RKO (cell line): ENCODE data around the gene COL4A4.

Experiments used
- DNase-seq: peaks from one replicate; pipeline ENCODE4 v3.0.0-alpha.2; 2016; ENCODE audit warnings: low spot score

COL4A4 gene

DNA sequence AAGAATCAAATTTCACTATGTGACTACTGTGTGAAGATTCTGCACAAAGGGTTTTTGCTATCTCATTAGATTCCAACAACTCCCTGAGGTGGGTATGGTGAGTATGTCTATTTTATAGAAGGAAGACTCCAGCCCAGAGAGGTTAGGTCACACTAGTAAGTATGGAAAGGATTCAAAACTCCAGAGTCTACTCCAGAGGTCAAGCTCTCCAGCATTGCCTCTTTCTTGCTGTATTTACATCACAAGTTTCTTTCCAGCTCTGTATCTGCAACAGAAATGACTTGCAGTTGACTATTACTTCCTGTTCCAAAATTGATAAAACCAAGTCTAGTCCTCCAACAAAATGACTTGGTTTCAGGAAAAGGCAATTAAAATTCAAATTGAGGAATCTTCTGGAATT, 2.1 kb downstream of the COL4A4 start:
- DNase-seq: no peak

DNA sequence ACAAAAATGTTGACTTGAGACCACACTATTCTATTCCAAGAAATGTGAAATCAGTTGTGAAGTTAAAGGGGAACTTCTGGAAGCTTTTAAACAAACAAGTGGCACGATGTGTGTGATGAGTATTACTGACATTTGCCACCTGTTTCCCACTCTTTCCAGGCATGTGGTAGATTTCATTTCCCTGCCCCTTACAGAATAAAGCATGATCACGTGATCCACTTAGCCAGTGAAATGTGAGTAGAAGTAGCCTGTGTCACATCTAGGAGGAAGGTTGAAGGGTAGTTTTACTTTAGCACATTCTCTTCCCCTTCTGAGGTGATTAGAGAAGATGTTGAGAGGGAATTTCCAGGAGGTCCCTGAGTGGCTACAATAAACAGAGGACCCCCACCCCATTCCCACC, 3.8 kb downstream of the COL4A4 start:
- DNase-seq: no peak

DNA sequence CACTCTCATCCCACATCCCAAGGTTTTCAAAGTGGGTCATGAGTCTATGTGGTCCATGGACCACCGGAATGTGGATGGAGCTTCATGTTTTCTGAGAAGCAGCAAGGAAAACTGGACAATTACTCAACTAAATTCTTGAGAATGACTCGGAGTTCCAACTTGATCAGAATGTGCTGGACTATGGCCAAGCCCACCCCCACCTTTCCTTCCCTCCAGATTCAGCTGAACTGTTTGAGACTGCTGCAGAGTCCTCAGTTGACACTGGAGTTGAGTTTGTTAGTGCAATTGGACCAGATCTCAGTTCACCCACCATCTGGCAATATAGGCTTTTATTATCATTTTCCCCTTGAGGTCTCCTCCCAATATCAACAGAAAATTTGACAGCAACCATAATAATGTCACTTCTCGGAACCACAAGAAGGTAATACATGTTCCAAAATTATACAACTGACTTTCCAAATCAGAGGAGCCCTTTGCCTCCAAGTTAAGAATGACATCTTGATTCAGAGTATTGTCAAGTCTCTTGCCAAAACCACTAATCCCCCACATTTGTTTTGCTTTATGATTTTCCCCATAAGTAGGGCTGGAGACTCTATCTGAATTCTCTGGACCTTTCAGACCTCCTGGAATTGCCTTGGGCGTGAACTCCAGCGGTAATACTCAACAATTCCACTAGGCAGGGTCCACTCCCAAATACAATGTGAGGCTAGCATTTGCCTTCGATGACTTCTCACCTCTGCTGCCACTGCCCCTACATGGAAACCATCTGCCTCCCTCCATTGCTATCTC, 8.8 kb downstream of the COL4A4 start:
- DNase-seq: no peak

DNA sequence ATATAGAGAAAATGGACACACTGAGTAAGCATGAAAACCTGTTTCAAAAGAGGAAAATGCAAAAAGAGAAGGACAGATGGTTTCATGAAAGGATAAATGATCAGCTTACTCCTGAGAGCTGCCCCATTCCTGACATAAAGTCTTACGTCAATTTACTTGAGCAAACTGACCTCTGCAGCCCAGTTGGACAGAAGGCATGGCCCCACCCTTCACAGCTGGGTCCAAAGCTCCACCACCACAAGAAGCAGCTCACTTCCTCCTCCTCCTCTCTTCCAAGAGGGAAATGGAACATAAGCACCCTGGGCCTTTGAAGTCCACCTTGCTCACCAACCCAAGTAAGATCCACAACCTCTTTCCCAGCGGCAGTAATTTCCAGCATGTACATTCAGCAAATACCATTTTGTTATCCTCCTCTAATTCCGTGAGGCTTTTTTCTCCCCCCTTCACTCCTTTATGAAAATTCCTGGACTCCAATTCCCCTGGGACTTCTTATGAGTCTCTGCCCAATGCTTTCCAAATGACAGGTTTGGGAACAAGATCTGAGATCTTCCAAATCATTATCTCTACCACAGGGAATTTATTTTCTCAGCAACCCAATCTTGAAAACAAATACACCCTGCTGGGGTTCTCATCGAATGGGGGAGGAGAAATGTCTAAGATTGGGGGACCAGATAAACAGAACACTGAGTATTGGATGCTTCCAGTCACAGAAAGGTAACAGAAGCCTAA, 10.1 kb downstream of the COL4A4 start:
- DNase-seq: no peak

DNA sequence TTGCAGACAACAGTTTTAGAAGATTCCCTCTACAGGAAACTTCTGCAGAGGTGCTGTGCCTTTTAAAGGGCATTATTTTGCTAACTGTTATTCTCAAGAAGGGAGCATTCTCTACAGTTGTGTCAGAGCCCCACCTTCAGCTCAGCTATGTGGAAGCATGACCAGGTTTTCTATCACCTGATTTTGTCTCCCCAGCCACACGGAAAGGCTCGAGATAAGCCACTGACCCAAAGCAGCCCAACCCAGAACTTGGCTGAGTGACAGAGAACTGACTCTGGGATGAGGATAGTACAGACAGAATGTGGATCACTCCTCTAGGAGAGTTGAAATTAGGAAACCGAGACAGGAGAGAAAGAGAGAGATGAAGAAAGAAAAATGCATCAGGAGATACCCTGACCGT, 10.7 kb downstream of the COL4A4 start:
- DNase-seq: no peak

DNA sequence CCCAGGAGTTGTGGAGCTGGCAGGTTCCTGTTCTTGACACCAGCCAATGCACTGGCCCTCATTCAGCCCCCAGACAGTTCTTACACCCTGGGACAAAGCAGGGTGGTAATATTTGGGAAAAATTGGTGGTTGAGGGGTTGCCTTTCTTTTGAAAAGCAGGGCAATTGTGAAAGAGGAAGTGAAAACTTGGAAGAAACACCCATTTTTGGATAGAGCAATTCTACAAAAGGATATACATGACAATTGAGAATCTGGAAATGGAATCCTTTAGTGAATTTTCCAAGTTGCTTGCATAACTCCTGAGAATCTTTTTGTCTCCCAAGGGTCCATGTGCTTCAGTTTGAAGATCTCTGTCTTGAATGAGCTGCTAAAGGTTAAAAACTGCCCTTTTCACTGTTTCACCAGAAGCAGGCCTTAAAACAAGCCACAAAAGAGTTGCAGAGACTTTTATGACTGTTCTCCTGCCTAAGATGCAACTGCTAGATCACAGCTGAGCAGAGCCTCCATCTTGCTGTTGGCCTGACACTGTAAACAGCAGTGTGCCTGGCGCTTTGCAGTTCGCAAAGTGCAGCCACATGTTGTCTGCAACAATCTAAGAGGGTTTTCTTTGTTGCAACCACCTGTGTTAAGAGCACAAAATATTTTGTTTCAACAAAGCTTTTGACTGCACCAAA, 11.8 kb downstream of the COL4A4 start:
- DNase-seq: no peak

DNA sequence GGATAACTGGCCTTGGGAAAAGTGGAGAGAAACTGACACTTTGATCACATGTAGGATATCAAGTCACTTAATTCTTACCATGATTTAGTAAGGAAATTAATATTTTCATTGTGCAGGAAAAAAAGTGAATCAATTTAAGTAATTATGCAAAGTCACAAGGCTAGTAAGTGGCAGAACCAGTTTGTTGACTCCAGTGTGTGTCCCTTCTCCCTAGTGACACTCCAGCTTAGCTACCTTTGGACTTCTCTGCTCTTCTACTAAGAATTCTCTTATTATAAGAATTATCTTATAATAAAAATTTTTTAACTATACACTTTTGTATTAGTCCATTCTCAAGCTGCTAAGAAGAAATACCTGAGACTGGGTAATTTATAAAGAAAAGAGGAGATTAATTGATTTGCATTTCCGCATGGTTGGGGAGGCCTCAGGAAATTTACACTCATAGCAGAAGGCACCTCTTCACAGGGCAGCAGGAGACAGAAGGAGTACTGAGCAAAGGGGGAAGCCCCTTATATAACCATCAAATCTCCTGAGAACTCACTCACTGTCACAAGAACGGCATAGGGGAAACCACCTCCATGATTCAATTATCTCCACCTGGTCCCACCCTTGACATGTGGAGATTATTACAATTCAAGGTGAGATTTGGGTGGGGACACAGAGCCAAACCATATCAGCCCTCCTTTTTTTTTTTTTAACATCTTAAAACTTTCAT, 13.6 kb downstream of the COL4A4 start:
- DNase-seq: no peak

DNA sequence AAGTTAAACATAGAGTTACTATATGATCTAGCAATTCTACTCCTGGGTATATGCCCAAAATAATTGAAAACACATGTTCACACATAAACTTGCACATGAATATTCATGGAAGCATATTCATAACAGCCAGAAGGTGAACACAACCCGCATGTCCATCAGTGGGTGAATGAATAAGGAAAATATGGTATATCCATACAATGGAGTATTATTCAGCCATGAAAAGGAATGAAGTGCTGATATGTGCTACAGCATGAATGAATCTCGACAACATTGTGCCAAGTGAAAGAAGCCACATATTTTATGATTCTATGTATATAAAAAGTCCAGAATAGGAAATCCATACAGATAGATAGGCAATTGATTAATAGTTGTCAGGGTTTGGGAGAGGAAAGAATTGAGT, 15.9 kb downstream of the COL4A4 start:
- DNase-seq: no peak

DNA sequence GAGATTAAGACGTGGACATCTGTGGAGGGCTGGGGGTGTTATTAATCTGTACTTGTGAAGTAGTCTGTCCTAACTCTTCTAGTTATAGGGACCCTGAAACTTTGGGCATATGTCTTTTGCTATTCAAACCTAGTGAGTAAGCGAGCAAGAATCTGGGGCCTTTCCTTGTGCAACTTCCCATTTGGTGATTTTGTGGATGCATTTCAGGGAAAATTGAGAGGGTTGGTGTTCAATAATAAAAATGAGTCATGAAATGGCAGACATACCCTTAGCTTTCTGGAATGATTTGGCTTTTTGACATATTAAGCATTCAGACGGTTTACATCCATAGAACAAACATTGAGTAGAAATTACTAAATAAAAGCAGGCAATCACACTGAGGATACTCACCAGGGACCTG, 17.0 kb downstream of the COL4A4 start:
- DNase-seq: no peak

DNA sequence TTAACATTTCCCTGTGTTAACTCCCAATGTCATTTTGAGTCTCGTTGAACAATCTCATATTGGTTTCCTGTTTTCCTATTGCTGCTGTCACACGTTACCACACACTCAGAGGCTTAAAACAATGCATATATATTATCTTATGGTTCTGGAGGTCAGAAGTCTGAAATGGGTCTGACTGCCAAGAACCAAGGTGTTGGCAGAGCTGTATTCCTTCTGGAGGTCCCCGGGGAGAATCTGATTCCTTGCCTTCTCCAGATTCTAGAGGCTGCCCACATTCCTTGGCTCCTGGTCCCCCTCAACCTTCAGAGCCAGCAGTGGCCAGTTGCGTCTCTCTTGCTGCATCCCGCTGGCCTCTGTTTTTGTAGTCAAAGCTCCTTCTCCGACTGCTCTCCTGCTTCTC, 17.5 kb downstream of the COL4A4 start:
- no peak for DNase-seq

DNA sequence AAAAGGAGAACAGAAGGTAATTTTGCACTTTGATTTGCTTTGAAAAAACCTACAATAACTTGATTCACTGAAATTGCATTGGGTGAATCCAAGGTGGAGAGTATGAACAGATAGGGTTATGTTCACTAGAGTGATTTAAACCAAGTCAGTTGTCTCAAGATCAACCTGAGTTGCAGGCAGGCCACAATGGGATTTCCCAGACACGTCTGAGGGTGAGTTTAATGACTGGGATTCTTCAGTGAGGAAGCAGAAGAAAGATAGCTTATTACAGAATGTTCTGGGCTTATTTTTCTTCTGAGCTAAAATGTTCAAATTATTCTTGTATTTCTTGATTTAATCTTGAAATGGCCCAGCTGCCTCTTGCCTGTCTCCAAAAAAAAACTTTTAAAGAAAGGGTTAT, 20.1 kb downstream of the COL4A4 start:
- no peak for DNase-seq

DNA sequence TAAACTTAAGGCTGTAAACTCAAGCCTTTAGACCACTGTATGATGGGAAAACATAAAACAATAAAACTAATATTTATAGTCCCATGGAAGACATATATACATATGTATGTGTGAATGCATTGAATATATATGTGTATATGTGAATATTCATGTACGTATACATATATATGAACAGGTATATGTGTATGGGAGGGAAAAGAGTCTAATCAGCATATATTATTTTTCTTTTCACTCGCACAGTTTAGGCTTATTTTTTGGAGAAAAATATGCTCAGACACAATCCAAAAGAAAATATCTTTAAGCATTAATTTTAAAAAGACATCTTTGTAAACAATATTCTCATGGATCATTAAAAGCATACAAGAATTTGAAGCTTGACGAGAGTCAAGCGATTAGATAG, 22.7 kb downstream of the COL4A4 start:
- no peak for DNase-seq

DNA sequence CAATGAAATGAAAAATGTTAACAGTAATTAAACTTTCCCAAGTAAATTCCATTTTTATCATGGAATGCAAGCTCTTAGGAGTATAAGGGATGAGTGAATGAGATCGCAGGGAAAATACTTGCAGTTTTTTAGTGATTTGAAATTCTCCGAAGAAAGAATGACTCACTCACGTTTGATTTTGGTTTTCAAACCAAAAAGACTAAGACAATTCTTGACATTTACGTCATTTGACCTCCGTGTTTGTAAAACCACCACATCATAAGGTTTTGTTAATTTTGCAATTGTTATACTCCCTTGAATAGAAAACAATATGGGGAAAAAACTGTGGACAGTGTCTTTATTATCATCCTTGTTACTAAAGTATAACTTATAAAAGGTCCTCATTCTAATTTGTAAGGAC, 29.4 kb downstream of the COL4A4 start:
- no peak for DNase-seq

DNA sequence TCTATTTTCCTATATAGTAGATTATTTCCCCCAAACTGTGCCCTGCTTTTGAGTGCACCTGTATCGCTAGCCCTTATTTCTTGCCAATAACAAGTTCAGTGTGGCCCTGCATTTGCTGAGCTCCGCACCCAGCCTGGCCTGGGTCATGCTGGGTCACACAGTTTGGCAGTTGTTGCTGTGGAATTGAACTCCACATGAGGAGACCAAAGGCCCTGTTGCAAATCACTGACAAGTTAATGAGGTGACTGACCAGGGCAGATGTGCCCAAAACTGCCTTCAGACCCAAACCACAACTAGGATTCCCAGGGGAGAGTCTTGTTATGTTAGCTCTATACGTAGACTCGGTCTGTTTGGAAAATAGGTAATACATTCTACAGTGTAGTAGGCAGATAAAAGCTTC, 31.0 kb downstream of the COL4A4 start:
- DNase-seq: no peak

DNA sequence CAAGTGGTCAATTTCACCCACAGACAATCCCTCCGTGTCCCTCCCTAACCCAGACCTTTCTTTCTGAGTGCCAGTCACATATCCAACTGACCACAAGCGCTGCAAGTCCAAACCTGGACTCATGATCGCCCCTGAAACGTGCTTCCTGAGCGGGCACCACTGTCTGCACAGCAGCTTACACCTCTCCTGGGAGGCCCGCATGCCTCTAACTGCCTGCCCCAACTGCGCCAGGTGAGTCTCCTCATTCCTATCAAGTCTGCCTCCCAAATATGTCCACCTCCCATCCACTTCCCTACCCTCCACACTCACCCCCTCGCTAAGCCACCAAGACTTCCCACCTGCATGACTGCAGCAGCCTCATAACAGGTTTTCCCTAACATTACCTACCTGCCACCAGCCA, 33.4 kb downstream of the COL4A4 start:
- no peak for DNase-seq

DNA sequence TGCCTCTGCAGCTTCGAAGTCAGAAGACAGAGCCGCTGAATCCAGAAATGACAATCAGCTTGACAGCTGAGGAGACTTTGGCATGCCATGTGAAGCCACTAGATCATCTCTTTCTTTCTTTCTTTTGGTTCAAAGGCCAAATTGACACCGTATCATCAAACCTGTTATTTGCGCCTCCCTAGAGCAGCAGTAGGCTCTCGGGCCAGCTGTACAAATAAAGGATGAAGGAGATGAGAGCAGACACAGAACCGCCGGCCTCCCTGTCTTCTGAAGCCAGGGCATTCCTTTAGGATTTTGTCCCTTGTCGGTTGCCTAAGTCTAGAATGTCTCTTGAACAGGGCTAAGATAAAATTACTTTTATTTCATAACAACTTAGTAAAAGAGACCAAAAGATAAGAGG, 36.8 kb downstream of the COL4A4 start:
- DNase-seq: no peak

DNA sequence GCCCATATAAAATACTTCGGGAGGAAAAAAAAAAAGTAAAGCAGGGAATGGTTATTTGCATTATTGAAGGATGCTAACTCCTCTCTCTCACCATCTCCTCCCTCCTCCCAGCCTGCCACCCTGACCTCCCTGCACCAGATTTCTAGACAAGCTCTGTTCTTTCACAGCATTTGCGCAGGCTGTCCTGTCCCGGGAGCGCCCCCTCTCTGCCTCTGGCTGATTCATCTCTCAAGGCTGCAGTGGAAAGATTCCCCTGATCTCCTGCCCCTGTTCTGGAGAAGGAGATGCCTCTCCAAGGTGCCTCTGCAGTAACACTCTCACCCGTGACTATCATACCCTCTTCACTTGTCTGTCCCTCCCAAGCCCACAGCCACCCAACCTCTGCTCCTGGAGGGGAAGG, 38.5 kb downstream of the COL4A4 start:
- no peak for DNase-seq

DNA sequence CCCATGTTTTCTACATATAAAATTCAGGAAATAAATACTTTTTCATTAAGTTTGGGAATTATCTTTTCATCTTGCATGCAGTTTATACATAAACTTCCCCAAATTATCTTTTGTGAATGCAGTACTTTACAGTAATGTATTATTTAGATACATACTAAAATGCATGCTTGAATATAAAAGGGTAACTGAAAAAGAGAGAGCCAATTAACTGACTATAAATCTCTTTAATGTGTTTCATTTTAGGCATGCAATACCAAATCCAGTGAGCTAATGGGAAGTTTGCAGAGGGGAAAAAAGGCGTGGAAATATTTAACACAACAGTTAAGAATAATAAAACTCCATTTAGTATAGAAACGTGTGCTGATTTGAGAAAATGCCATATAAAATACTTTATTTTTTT, 39.2 kb downstream of the COL4A4 start:
- DNase-seq: no peak

DNA sequence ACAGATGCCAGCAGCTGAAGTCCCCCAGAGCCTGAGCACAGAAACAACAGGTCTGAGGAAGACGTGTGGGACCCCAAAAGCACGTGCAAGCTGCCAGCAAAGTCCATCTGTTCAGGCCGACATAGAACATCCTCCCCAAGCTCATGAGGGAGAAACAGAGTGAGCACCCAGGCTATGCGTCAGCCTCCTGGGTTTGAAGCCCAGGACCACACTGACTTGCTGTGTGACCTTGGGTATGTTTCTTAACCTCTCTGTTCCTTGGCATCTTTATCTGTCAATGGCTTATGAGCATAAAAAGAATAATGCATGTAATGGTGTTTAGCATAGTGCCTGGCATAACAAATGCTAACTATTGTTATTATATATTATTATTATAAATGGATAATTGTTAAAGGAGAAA, 40.3 kb downstream of the COL4A4 start:
- DNase-seq: no peak

DNA sequence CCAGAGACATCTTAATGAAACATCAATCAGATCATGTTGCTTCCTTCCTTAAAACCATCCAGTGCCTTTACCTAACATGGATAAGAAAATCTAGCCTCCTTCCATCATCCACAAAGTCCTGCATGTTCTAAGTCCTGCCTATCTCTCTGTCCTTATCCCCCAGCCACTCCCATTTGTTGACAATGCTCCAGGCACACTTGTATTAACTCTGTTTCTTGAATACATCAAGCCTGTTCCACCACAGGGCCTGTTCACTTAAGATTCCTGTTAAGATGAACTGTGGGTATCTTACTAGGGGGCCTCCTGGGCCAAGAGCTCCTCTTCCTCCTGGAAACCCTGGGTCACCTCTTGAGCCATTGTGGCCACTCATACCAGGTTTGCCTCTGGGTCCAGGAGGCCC, 45.7 kb downstream of the COL4A4 start:
- DNase-seq: no peak

DNA sequence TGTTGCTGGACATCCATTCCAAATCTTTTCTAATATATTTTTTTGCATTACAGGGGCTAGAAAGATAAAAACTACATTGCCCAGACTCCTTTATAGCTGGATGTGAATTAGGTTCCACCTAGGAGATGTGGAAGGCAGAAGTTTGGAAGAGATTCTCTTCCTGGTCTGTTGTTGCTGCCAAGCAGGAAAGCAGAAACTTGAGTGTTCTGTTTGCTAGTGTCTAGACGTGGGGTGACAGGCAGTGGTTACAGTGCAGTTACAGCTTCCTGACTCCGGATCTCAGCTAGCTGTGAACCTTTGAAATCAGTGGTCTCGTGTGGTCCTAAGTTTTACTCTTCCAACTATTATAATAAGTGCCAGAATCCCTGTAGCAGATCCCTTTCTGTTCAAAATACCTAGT, 46.2 kb downstream of the COL4A4 start:
- DNase-seq: no peak

DNA sequence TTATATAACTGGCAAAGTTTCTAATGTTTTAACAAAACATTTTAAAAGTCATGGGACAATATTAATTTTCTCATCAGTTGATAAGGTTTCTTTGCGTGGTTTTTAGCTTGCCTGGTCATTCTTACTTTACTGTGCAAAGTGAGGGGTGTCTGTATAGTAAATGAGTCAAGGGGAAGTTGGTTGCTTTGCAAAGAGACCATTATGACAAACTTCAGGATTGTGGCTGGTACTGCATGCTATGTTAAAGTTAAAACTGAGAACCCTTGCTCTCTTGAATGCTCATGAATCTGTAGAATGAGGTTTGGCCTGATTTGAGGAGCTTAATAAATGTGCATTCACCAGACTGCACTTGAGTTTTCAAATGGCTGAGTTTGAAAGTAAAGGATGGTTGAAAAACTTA, 47.0 kb downstream of the COL4A4 start:
- DNase-seq: no peak

DNA sequence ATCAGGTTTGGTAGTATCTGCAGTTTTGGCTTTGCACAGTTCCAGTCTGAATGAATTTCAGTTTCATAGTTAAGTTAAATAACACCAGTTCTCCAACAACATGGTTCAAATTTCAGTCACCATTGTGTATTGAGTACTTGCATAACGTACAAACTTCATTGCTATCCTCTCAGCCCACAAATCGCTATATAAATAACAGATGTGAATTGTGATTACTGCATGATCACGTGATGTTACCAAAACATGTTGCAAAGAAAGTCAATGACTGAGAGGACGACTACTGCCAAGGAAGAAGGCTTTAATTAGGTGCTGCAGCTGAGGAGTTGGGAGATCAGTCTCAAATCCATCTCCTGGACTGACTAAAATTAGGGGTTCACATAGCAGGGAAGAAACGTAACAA, 48.2 kb downstream of the COL4A4 start:
- DNase-seq: no peak
